Measurements from ENCODE around the gene GEMIN7. TPM values are rescaled to one million over a fixed set of nuclear protein-coding genes. Genes with fewer than 3 reads are reported as not detected.
A peak's percentile ranks its signal among the peaks of the same experiment; 100 is the strongest.

Gene GEMIN7
- total and polyA plus RNA-seq, 2 experiments from 2014 or later, result 49.6 to 90.5 TPM

- TF ChIP-seq EZH2 (IDR thresholded peaks at IDR 0.05; ENCODE audit: low read depth, unreplicated experiment), result no peak
- no peak for TF ChIP-seq POLR2AphosphoS5 (IDR thresholded peaks at IDR 0.05; ENCODE audit: low read depth)
- TF ChIP-seq ETS1 (IDR thresholded peaks at IDR 0.05), result no peak
- no peak for TF ChIP-seq CREB1 (CRISPR knock-in tag; IDR thresholded peaks at IDR 0.05; ENCODE audit: low read depth)
- TF ChIP-seq, protein P1, sequence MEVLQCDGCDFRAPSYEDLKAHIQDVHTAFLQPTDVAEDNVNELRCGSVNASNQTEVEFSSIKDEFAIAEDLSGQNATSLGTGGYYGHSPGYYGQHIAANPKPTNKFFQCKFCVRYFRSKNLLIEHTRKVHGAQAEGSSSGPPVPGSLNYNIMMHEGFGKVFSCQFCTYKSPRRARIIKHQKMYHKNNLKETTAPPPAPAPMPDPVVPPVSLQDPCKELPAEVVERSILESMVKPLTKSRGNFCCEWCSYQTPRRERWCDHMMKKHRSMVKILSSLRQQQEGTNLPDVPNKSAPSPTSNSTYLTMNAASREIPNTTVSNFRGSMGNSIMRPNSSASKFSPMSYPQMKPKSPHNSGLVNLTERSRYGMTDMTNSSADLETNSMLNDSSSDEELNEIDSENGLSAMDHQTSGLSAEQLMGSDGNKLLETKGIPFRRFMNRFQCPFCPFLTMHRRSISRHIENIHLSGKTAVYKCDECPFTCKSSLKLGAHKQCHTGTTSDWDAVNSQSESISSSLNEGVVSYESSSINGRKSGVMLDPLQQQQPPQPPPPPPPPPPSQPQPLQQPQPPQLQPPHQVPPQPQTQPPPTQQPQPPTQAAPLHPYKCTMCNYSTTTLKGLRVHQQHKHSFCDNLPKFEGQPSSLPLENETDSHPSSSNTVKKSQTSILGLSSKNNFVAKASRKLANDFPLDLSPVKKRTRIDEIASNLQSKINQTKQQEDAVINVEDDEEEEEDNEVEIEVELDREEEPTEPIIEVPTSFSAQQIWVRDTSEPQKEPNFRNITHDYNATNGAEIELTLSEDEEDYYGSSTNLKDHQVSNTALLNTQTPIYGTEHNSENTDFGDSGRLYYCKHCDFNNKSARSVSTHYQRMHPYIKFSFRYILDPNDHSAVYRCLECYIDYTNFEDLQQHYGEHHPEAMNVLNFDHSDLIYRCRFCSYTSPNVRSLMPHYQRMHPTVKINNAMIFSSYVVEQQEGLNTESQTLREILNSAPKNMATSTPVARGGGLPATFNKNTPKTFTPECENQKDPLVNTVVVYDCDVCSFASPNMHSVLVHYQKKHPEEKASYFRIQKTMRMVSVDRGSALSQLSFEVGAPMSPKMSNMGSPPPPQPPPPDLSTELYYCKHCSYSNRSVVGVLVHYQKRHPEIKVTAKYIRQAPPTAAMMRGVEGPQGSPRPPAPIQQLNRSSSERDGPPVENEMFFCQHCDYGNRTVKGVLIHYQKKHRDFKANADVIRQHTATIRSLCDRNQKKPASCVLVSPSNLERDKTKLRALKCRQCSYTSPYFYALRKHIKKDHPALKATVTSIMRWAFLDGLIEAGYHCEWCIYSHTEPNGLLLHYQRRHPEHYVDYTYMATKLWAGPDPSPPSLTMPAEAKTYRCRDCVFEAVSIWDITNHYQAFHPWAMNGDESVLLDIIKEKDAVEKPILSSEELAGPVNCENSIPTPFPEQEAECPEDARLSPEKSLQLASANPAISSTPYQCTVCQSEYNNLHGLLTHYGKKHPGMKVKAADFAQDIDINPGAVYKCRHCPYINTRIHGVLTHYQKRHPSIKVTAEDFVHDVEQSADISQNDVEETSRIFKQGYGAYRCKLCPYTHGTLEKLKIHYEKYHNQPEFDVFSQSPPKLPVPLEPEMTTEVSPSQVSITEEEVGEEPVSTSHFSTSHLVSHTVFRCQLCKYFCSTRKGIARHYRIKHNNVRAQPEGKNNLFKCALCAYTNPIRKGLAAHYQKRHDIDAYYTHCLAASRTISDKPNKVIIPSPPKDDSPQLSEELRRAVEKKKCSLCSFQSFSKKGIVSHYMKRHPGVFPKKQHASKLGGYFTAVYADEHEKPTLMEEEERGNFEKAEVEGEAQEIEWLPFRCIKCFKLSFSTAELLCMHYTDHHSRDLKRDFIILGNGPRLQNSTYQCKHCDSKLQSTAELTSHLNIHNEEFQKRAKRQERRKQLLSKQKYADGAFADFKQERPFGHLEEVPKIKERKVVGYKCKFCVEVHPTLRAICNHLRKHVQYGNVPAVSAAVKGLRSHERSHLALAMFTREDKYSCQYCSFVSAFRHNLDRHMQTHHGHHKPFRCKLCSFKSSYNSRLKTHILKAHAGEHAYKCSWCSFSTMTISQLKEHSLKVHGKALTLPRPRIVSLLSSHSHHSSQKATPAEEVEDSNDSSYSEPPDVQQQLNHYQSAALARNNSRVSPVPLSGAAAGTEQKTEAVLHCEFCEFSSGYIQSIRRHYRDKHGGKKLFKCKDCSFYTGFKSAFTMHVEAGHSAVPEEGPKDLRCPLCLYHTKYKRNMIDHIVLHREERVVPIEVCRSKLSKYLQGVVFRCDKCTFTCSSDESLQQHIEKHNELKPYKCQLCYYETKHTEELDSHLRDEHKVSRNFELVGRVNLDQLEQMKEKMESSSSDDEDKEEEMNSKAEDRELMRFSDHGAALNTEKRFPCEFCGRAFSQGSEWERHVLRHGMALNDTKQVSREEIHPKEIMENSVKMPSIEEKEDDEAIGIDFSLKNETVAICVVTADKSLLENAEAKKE (CRISPR knock-in tag; IDR thresholded peaks at IDR 0.05), result no peak
- TF ChIP-seq ZNF331 (CRISPR knock-in tag; IDR thresholded peaks at IDR 0.05; ENCODE audit: low read depth), result no peak
- TF ChIP-seq ZNF114 (CRISPR knock-in tag; IDR thresholded peaks at IDR 0.05), result no peak
- TF ChIP-seq STAT1 (IDR thresholded peaks at IDR 0.05; ENCODE audit: unreplicated experiment), result no peak
- no peak for TF ChIP-seq CTCF (conservative IDR thresholded peaks at IDR 0.05; ENCODE audit: low read depth in 2 of 2)
- TF ChIP-seq JUNB (IDR thresholded peaks at IDR 0.05; ENCODE audit: unreplicated experiment), result no peak
- no peak for TF ChIP-seq EZH2phosphoT487 (IDR thresholded peaks at IDR 0.05; ENCODE audit: unreplicated experiment)
- TF ChIP-seq NANOG (IDR thresholded peaks at IDR 0.05; ENCODE audit: borderline replicate concordance), result no peak
- TF ChIP-seq, protein P2, sequence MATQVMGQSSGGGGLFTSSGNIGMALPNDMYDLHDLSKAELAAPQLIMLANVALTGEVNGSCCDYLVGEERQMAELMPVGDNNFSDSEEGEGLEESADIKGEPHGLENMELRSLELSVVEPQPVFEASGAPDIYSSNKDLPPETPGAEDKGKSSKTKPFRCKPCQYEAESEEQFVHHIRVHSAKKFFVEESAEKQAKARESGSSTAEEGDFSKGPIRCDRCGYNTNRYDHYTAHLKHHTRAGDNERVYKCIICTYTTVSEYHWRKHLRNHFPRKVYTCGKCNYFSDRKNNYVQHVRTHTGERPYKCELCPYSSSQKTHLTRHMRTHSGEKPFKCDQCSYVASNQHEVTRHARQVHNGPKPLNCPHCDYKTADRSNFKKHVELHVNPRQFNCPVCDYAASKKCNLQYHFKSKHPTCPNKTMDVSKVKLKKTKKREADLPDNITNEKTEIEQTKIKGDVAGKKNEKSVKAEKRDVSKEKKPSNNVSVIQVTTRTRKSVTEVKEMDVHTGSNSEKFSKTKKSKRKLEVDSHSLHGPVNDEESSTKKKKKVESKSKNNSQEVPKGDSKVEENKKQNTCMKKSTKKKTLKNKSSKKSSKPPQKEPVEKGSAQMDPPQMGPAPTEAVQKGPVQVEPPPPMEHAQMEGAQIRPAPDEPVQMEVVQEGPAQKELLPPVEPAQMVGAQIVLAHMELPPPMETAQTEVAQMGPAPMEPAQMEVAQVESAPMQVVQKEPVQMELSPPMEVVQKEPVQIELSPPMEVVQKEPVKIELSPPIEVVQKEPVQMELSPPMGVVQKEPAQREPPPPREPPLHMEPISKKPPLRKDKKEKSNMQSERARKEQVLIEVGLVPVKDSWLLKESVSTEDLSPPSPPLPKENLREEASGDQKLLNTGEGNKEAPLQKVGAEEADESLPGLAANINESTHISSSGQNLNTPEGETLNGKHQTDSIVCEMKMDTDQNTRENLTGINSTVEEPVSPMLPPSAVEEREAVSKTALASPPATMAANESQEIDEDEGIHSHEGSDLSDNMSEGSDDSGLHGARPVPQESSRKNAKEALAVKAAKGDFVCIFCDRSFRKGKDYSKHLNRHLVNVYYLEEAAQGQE (IDR thresholded peaks at IDR 0.05; ENCODE audit: unreplicated experiment), result no peak
- Mint-ChIP-seq H3K27me3 (ENCODE audit: insufficient read depth, low read depth, poor library complexity) (peaks cover 12% of the 10 kb centered on the region), H3K4me3 (no peak overlapping the region), H3K9me3 (no peaks in the 10 kb centered on the region), H3K27ac (peak overlapping the region; percentile 65), H3K4me1 (peaks cover 32% of the 10 kb centered on the region), H3K36me3 (ENCODE audit: low read depth) (peaks cover 5% of the 10 kb centered on the region; the same call in 2 of the 3 replicates)
- Histone ChIP-seq H3K9me2 (ENCODE audit: insufficient read depth) (no peaks in the 10 kb centered on the region), H3K4me1 (ENCODE audit: insufficient read depth) (peaks cover 15% of the 10 kb centered on the region; the same call in 1 of the 2 replicates), H3K27me3 (ENCODE audit: insufficient read depth) (no peaks in the 10 kb centered on the region), H3K36me3 (ENCODE audit: insufficient read depth) (no peaks in the 10 kb centered on the region), H2AFZ (no peak overlapping the region), H3F3A (replicated peaks; ENCODE audit: low read depth) (no peaks in the 10 kb centered on the region), H3K4me2 (no peak overlapping the region), H3K27ac (ENCODE audit: low read depth) (peak overlapping the region; percentile 66; the same call in 1 of the 2 replicates), H4K20me1 (replicated peaks; ENCODE audit: insufficient read depth) (no peaks in the 10 kb centered on the region; the same call in 1 of the 2 replicates), H3K4me3 (no peak overlapping the region), H3K79me2 (replicated peaks; ENCODE audit: insufficient read depth) (peaks cover 53% of the 10 kb centered on the region)
- ATAC-seq (peak; percentile 36), DNase-seq (ENCODE audit: low spot score) (no peak)
Measured at GRCh38 chr19:45136507-45137178, 57.6 kb downstream of the GEMIN7 start.

Data from GM23338 (cell line).